HL-60/S4 treated with retinoic acid at 250 ng/mL for 4 days and 3 days (cell line): ENCODE results near the gene LUZP2.

Experiments used
- in situ Hi-C: fragments of 300-500 bp; cut with MboI; formaldehyde crosslinking; loops from 2 replicates; pipeline ENCODE4 v1.7.0; 2022; ENCODE audit warnings: low sequenced_read_pairs

The LUZP2 gene

GRCh38 chr11:24560324-24560723, 63.5 kb downstream of the LUZP2 start:
- in situ Hi-C loops: no loop called here

DNA sequence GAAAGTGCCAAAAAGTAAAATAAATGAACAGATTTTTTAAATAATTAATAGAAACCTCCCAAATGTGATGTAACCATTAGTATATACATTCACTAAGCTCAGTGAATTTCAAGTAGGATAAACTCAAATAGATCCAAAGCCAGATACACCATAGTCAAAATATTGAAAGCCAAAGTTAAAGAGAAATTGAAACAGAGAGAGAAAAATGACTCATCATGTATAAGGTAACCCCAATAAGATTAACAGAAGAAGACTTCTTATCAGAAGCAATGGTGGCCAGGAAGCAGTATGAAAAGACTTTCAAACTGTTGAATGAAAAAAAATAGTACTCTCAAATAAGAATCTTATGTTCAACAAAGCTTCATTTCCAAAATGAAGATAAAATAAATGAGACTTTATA, 70.5 kb downstream of the LUZP2 start:
- in situ Hi-C loops: no loop called here

DNA sequence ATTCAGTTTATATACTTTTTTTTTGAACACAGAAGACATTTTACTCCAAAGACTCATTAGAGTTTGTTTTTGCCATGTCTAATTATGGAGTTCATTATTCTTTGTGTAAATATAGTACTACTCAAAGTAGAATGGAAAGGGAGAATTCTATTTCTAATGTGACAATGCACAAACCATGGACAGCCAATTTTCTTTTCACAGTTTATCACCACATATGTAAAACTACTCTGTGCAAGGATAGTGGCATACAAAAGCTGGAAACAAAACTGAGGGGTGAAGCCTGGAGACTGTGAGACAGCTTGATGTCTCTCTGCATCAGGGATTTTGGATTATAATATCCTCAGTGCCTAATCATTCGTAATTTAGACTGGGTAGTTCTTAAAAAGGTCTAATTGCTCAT, 75.5 kb downstream of the LUZP2 start:
- in situ Hi-C loops: no loop called here

DNA sequence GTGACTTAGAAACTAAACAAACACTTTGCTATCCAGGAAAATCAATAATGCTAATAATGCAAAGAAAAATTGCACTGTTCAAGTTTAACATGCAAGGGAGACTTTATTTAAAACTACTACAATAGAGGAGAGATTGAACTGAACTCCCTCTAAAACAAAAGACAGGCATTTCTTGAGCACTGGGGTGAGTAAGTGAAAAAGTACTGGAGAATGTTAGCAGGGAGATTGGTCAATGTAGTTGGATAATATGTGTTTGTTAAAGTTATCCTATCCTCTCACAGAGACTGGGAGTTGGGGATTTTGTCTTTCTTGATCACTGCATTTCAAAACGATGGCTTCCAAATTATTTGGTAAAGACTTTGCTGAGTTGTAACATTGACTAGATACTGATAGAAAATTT, 77.6 kb downstream of the LUZP2 start:
- in situ Hi-C loops: no loop called here

DNA sequence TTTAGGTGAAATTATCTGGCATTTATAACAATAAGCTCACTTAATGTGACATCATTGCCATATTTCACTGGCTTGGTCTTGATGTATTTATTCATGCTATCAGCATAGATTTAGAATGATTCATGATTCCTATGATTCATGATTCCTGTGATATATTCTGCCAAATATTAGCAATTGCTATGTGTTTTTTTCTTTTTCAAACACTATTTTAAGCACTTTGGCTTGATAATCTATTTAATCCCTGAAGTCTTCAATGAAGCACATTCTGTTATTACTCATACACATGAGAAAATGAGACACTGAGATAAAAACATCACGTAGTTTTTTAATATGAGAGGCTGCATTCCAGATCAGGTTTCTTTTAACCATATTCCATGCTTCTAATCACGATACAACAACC, 78.5 kb downstream of the LUZP2 start:
- in situ Hi-C loops: no loop called here

DNA sequence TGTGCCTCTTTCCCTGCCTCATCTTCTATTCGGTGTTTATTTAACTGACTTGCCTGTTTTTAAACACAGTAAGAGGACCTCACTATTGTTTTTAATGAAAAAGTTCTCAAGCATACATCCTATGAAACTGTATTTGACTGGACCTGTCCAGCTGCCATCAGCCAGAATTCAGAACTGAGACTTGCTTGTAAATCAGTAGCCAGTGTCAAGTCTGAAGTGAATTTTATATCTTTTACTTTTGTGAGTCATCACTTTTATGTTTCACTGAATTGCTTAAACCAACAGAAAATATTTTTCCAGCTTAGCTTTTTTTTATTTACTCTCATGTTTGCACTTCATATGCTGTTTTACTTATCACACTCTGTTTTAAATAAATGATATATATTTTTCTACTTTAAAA, 88.3 kb downstream of the LUZP2 start:
- in situ Hi-C loops: no loop called here

DNA sequence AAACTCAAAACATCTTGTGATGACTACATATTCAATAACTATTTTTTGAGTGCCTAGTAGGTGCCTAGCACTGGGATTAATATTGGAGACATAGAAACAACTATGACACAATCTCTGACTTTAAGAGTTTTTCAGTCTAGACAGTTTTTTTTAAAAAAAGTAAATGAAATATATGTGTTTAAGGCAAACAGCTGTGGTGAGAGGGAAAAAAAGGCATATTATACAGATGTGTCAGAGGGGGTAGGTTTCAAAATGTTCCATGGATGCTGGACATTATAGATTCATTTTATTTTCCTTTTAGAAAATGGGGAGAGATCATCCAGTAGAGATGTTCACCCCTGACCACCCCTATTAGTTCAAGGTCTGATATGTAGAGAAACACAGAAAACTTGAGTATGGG, 90.8 kb downstream of the LUZP2 start:
- in situ Hi-C loops: no loop called here

GRCh38 chr11:24588081-24588480, 91.2 kb downstream of the LUZP2 start:
- in situ Hi-C loops: no loop called here

DNA sequence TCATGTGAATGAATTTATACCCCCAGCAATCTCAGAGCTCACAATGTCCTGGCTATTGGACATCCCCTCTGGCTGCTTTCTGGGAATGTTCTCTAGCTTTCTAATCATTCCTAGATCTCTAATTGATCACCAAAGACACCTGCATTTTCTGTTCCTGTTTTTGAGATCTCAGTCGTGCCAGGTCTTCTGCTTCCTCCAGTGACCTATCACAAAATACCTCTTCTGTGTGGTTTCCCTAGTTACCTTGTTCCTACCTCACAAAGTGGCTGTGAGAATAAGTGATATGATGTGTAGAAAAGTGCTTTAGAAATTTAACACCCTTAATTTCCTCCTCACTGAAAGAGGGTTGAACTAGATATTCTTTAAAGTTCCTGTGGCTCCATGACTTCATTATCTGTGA, 92.2 kb downstream of the LUZP2 start:
- in situ Hi-C loops: no loop called here

DNA sequence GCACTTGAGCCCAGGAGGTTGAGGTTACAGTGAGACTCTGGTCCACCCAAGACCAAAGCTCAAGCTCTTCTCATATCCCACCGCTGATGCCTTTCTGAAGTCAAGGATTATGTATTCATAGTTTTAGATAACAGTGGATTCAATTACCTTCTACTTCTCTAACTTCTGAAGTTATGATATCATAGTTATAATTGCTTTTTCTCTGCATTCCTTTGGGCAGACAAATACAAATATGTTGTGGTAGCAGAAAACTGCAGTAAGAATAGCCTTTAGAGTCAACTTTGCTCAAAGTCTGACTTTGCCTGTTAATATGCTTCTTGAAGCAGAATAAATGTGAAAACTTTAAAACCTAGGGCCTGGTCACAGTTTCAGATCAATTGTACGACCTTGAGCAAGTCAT, 94.4 kb downstream of the LUZP2 start:
- in situ Hi-C loops: no loop called here

- in situ Hi-C loops: no loop called here
Measured at GRCh38 chr11:24592360-24592759, 95.5 kb downstream of the LUZP2 start.

- in situ Hi-C loops: no loop called here
Measured at GRCh38 chr11:24593332-24593731, 96.5 kb downstream of the LUZP2 start.

- in situ Hi-C loops: no loop called here
Measured at GRCh38 chr11:24594401-24594800, 97.5 kb downstream of the LUZP2 start.

DNA sequence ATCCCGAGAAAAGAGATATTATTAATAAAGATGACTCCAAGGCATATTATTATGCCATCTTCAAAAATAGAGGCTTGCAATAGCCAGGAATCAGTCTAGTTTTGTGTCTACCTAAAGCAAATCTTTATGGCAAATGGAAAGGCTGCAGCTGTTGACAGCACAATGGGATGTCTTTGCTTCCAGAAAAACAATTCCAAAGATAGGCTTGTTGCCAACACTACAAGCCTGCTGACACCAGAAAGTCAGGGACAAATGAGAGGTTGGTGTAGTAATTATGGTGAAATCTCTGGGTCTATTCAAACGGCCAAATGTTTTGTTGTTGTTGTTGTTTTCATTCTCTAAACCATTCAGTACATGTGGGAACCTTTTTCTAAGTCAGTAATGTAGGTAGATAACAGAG, 101.8 kb downstream of the LUZP2 start:
- in situ Hi-C loops: no loop called here

GRCh38 chr11:24609192-24610119, 112.6 kb downstream of the LUZP2 start:
- in situ Hi-C loops: no loop called here

DNA sequence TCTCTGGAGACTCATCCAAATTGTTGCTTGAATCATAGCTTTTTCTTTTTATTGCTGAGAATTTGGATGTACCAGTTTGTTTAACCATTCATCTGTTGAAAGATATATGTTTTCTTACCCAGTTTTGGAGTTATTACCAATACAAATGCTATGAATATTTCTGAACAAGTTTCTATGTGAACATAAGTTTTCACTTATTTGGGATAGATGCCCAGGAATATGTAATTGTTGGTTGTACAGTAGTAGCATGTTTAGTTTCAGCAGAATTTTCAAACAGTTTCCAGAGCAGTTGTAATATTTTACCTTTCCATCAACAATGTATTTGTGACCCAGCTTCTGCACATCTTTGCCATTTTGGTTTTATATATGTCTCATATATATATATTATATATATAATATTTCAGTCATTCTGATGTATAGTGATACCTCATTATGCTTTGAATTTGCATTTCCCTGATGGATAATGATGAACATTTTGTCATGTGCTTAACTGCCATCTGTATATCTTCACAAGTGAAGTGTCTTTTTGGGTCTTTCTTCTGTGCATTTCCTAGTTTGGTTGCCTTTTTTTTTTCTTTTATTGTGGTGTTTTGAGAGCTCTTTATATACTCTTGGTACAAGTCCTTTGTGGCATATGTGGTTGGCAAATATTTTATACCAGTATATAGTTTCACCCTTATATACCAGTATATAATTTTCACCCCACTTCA, 118.8 kb downstream of the LUZP2 start:
- in situ Hi-C loops: no loop called here

DNA sequence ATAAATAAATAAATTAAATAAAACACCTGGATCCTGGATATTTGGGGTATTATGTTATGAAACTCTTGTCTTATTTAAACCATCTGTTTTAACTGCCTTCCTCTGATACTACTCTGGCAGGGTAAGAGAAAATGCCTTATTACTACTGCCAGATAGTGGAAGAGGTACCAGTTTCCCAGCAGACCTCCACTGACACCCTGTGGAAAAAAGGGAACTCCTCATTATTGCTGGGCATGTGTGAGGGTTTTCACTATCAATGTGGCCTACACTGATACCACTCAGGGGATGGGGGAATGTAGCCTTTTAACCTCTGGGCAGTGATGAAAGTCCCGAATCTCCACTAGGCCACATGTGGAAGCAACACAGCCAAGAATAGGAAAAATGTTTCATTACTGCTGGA, 121.0 kb downstream of the LUZP2 start:
- in situ Hi-C loops: no loop called here

DNA sequence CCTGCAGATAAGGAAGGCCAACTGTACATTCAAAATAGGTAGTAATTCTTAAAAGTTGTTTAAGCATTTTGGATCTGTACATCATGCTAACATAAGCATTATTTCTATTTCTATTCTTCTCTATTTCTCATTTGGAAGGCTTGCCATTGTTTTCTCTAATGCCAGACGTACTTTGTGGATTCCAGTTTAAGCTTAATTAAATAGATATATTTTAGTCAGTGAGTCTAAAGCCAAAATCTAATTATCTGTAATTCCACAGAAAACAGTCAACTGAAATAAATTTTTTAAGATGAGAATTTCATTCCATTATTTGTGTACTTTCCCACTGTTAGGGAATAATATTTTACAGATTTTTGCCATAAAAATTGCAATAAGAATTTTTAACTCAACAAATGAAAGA, 123.0 kb downstream of the LUZP2 start:
- in situ Hi-C loops: no loop called here

- in situ Hi-C loops: no loop called here
Measured at GRCh38 chr11:24622262-24622661, 125.4 kb downstream of the LUZP2 start.

DNA sequence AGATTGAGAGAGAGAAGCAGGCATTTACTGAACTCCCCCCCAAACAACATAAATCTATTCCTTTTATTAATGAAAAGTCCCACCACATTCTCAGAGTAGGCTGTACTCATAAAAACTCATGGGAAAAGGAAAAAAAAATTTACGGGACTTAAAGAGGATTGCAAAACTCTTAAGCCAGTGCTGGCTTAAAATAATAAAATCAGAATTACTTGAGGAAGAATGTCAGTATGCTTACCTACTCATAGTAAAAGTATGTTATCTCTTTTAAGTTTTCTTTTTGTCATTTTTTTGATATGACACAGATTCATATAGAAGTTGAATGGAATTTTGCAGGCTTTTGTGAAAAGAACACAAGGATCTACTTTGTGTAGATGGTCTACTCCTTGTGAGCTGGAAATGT, 126.3 kb downstream of the LUZP2 start:
- in situ Hi-C loops: no loop called here

GRCh38 chr11:24624432-24624831, 127.6 kb downstream of the LUZP2 start:
- in situ Hi-C loops: no loop called here

- in situ Hi-C loops: no loop called here
Measured at GRCh38 chr11:24625975-24626374, 129.1 kb downstream of the LUZP2 start.
